ENCODE data around the gene GSG1L. TPM values are rescaled to one million over a fixed set of nuclear protein-coding genes. Genes with fewer than 3 reads are reported as not detected.

Gene GSG1L
- polyA plus RNA-seq, 1 donor: 3.2 TPM

DNA sequence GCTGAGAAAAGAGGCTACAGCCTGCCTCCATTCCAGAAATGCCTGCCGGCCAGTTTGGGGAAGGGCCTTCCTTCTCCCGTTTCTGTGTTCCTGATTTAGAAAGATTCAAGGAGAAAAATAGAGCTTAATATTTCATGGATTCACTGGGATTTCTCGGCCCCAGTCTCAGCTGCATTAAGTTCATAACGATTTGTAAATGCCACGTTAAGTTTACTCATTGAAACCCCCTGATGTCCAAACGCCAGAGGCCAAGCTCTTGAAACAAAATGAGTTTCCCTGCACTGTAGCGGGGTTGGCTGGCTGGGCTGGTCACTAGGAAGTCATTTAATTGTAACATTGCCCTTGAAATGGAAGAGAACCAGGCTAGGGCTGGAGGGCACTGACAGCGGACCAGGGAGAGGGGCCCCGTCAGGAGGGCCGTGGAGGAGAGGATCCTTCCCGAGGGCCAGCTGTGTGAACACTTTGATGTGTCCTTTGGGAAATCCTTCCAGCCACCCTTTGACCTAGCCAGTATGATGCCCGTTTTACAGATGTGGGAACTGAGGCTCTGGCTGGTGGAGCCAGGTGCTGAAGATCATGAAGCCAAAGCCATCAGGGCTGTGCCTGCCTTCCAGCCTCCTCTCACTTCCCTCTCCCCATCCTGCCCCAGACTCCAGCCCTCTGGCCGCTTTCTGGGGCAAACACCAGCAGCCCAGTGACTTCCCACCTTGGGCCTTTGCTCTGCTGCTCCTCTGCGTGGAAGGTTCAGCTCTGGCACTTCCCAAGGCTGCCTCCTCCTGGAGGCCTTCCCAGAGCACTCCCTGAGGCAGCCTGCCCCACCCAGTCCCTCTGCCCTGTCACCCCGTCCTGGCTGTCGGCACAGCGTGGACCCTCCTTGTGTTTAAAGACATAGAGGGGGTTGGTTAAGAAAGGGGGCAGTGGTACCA, 293.0 kb downstream of the GSG1L start:
- DNase-seq: no peak

DNA sequence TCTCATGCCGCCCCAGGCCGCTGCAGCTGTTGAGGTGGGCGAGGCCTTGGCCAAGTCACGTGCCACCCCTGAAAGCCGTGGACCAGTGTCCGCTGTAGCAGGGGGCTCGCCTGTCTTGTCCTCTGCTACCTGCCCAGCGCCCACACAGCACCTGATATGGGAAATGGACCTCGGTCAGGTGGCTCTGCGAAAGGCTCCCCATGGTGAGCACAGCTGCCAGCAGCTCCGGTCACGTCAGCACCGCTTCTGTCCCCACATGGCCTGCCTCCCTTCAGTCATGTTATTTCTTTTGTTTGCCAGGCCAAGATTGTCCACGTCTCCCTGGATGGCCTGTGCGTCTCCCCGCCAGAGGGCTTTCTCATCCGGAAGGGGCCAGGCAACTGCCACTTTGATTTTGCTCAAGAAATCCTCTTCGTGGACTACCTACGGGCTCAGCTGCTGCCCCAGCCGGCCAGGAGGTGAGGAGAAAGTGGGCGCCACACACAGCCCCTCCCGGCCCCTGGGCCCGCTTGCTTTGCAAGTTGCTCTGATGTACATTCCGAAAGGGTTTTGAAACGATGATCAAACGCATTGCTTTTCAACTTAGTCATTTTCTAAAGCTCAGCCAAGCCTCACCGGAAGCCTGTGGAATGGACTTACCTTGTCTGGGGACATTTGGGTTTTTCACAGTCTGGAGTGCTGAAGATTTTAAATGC, 293.8 kb downstream of the GSG1L start:
- peak; percentile 18 for DNase-seq

DNA sequence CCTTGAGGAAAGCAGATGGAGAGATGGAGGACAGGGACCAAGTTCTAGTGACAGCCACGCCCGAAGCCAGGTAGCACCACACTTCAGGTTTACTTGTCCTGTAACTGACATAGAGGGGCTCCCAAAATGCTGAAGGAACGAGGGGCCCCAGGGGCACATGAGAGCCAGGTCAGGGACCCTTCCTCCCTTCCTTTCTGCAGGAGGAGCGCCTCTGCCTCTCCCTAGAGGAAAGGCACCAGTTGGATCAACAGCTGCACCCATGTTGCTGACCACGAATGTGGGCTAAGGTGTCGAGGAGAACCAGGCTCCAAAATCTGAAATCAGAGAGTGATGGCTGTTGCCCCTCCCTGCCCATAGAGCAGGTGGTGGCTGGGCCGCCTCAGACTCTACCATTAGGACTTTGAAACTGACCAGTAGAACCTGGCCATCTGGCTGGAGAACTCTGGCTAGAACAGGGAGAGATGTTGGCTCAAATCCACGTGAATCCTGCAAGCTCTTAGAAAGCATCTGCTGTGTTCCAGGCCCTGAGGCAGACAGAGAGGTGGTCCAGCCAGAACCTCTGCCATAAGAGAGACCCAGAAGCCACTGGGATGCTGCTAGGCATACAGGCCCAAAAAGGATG, 294.8 kb downstream of the GSG1L start:
- DNase-seq: peak; percentile 20

DNA sequence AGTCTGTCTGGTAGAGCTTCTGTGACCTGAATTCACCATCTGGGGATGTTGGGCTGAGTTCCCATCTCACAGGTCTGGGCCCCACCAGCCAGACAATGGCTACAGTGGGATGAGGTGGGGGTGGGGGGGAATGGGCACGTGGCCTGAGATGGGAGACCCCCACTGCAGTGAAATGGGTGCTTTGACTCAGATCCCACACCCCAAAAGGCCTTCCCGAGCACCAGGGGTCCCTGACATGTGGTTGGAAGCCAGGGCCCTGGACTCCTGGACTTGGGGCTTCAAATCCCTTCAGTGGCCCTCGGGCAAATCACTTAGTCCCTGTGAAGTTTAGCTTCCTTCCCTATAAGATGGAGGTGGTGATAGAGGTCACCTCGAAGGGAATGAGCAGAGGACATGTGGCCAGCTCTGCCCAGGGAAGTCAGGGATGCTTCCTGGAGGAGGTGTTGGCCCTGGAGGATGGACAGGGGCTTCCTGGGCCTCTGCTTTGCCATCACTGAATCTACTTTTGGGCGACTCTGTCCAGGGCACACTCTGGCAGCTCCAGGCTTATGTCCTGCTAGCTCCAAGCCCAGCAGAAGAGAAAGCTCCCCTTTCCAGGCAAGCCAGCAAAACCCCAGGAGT, 295.4 kb downstream of the GSG1L start:
- no peak for DNase-seq

DNA sequence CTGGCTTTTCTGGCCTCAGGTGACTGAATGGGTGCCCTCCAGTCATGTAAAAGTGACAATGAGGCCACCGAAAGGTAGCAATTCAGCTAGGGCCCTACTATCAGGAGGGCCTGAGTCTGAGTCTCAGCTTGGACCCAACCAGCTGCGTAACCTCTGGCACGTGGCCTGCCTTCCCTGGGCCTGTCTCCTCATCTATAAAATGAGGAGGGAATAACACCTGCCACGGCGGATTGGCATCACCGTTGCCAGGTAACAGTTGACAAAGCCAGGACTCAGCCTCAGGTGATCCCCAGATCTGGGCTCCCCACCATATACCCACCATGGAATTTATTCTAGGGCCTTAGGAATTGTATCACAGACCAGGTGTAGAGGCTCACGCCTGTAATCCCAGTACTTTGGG, 296.4 kb downstream of the GSG1L start:
- no peak for DNase-seq

DNA sequence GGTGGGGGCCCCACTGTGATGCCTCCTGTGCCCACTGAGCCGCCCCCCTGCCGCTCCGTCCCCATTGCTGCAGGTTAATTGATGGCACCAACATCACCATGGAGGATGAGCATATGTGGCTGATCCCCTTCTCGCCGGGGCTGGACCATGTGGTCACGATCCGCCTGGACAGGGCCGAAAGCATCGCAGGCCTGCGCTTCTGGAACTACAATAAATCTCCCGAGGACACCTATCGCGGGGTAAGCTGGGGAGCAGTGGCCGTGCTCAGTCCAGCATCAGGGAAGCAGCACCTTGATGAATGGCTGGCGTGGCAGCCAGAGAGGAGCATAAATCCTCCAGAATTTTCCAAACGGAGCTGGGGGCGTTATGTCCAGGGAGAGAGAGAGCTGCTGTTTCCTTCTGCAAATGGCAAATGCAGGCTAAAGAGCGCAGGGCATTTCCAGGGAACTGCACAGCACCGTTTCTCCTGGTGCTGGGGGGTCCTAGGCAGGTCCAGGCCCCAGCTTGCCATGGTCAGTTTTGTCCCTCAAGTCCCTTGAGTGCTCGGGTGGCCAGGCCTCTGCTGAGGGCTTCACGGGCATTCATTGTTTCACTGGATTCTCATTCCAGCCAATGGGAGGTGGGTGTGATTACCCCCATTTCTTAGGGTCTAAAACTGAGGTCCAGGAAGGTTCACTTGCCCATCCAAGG, 297.1 kb downstream of the GSG1L start:
- DNase-seq: no peak

DNA sequence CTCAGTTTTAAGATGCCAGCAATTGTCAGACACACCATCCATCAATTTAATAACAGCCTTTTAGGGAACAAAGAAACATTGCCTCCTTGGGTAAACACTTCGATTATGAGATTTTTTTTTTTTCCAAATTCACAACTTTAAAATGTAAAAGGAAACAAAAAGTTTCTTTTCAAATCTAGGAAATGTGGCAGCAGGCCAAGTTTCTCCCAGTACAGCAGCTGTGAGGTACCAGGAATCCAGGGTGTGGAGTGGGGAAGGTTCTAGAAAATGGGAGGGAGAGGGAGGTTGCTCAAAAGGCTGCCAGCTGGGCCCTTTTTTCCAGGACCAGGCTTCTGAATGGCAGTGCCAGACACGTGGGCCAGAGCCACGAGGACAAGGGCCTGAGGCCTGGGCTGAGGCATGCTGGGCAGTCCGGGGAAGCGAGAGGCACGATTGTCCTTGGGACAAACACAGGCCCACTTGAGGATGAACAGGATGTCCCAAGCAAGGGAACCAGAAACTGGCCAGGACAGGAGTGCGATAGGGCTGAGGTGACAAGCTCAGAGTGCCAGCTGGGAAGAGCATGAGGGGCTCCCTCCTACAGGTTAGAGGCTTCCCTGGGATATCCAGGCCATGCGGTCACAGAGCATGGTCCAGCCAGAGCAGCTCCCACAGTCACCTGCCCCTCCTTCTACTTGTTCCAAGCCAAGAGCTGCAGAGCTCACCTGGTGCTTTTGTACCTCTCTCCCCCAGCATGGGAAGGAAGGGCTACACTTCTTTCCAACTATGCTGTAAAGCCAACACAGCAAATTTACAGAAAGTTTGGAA, 298.4 kb downstream of the GSG1L start:
- no peak for DNase-seq

DNA sequence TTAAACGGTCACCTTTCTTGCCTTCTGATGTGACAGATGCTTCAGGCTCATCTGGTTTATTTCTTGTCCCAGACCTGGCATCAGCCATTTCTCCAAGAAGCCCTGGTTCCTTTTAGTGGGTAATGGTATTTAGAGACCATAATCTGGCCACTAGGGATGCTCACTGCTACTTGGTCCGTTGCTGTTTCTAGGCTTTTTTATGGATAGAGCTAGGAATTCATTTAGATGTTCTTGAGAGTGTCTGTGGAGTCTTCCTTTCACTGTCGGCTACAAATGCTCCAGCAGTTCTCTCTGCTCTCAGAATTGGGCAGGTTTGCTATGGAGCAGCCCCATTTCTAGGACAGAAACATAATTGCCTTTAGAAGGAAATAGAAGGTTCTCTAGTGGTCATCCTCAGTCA, 299.1 kb downstream of the GSG1L start:
- DNase-seq: no peak

DNA sequence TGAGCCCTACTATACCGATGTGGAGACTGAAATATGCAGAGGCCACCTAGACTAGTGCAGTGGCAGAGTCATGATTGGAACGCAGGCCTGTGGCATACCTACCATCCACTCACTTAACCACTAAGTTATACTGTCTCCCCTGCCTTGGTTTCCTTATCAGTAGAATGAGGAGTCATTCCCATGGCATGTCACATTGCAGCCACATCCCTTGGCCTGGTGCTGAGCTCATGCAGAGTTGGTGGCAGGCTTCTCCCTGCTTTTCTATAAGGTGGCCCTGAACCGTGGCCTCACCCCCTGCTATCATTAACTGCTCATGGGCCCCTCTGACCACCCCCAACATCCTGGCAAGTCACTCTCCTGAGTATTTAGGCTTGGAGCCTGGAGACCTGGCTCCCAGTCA, 301.1 kb downstream of the GSG1L start:
- no peak for DNase-seq

DNA sequence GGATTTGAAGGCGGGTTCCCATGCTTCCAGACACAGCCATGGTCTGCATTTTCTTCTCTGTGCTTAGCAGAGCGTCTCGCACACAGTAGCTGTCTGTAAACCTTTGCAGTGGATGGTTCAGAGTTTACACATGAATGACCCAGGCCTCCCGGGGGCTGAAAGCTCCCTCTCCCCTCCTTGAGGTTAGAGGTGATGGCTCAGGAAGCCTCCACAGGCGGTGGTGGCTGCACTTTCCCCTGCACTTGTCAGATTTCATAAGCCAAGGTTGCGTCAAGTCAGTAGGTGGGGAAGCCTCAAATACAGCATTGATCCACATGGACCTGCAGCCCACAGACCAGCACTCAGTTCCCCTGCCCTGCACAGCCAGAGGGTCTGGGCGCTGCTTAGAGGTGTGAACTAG, 301.7 kb downstream of the GSG1L start:
- DNase-seq: no peak

DNA sequence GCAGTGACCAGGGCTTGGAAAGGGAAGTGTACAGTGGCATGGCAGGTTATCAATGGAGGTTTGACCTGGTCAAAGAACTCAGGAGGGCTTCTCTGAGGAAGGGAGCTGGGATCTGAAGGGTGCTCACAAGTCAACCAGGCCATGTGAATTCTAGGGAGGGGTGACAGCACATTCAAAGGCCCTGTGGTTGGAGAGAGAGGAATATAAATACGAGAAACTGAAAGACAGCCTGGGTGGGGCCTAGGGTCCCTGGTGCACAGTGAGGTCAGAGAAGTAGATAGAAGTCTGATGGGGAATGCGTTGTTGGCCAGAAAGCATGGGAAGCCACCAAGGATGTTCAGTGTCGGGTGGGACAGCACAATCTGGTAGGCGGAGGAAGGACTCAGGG, 302.7 kb downstream of the GSG1L start:
- no peak for DNase-seq

DNA sequence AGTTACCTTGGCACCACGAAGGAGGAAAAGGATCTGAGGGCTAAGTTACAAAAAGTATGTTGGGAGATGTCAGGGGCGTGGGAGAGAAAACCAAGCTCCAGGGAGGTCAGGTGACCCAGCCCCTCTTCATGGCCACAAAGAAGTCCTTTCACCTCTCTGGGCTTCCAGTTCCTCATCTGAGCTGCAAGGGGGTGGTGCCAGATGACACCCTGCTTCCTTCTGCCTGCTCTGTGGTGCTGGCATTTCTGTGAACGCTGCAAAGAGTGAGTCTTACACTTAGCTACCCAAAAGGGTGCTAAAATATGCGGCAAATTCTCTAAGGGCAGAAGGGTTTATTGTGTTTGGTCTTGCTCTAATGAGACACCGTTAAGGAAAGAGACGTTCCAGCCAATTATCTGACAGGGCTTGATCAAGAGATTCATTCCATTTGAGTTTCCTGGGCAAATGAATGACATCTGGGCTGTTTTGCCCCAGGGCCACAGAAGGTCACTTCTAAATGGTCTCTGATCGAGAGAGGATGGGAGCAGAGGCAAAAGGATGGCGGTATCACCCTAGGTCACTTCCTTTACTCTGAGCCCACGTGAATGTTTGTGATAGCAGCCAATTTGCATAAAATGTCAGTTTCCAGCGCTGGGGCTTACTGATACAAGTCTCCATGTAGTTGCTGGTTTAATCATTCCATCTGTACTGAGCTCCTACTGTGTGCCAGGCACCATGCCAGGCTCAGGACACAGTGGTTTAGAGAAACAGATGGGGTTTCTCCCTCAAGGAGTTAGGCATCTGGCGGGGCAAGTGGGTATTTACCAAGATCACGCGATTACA, 303.3 kb downstream of the GSG1L start:
- no peak for DNase-seq

DNA sequence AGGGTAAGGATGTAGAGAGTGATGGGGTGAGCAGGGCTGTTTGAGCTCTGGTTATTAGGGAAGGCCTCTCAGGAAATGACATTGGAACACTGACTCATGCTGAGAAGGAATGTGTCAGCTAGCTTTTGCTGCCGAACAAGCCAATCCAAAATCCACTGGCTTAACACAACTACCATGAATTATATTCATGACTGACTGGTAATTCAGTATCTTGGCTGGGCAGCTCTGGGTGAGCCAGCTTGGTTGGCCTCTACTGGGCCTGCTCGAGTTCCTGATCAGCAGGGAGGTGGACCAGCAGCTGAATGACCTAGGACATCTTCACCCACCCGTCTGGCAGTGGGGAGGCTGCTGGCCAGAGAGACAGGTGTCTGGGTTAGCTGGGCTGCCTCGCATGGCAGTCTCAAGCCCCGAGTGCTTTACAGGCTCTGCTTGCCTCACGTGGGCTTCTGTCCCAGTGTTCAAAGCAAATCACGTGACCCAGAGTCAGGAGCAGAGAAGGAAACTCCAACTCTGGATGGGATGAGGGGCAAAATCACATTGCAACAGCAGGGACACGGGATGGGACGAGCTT, 304.1 kb downstream of the GSG1L start:
- no peak for DNase-seq

DNA sequence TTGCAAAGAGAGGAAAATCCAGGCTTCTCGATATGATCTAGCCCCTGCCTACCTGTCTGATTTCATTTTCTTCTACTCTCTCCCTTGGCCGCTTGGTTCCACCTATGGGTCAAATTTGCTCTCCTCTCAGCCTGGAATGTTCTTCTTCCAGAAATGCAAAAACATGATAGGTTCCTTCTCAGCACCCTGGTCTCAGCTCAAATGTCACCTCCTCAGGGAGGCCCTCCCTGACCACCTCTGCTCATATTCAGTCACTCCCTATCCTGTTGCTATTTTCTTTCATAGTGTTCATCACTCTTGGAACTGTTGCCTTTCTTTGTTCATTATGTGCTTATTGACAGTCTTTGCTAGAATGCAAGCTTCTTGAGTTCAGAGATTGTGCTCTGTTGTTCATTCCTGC, 305.0 kb downstream of the GSG1L start:
- no peak for DNase-seq

DNA sequence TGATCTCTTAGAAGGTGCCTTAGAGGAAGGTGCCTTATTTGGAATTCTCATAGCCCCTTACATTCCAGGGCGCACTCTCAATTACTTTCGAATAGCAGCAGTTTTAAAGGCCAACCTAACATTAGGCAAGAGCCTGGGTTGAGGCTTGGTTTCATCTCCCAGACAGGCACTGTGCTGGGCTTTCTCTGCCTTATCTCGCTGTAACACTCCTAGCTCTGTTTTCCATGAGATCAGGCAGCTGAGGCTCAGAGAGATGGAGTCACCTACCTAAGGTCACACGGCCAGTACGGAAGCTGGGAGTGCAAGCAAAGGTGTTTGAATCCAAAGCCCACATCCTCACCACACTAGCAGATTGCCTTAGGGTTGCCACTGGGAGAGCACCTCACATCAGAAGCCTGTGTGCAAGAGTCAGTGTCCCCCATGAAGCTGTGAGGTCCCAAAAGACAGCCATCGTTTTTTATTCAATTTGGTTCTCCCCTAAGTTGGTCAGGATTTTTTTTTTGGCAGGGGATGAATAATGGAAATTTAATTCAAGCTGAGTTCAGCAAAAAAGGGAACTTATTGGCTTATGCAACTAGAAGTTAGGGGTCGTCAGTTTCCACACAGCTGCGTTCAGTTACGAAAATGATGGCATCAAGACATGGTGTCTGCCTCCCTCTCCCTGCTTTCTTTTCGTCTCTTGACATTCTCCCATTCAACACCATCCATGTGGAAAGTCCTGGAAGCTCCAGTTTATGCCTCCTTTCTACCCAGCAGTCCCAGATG, 307.1 kb downstream of the GSG1L start:
- no peak for DNase-seq

DNA sequence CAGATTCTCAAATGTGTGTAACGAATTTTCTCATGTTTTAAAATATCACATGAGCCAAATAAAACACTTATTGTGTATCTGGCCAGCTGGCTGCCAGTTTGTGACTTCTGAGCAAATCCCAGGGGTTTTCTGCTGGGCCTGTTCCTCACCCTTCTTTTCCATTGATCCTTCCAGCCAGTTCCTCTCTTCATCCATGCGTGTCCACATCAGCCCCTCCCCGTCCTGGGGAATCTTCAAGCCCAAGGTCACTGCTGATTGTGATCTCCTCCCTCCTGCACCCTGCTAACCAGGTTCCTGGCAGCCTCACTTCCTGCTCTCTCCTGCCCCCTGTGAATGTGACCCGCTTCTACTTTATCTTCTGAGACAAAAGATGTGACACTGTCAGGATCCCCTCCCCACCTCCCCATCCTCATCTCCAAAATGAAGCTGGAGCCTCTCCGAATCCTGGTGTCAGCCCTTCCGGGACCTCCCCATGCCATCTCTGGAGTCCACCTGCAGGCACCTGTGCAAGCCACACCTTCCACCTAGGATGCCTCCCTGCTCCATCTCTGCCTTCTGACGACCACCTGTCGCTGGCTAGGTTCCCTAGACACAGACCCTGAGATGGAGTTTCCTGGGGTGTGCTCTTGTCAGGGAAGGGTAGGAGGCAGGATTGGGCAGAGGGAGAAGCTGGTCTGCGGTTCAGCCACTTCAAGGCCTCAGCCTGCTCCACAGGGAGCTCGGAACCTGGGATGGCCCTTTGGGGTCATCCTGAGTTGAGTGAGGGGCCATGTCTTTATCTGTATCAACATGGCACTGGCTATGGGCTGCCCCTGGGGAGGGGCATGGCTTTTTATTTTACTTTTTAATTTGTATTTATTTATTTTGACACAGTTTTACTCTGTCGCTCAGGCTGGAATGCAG, 308.5 kb downstream of the GSG1L start:
- no peak for DNase-seq

DNA sequence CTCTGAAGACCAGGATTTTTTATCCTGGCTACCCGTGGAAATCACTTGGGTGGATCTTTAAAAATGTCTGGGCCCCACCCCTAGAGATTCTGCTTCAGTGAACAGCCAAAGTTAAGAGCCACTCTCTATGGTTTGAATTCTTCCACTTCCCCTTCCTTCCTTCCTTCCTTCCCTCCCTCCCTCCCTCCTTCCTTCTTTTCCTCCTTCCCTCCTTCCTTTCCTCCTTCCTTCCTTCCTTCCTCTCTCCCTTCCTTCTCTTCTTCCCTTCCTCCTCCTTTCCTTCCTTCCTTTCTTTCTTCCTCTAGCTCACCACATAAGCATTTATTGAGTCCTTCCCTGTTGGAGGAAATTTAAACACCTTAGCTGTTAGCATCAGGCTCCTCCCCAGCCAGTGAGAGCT, 310.0 kb downstream of the GSG1L start:
- DNase-seq: no peak

DNA sequence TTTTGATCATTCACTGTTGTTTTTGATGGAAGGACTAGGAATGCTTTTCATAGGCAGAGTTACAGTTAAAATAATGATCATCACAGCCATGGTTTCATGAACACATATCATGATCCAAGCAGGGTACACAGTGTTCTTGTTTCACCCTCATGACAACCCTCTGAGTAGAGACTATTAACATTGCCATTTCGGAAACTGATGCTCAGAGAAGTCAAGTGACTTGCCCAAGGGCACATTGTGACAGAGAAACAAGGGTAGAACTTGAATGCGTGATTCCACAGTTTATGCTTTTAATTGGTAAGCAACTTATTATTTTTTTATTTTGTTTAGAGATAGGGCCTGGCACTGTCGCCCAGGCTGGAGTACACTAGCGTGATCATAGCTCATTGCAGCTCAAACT, 311.3 kb downstream of the GSG1L start:
- no peak for DNase-seq
